Activated B cell treated with CpG ODN at 0.5 μM for 24 hours (primary cell): ENCODE measurements around the gene ACOX3. TPM values are rescaled to one million over a fixed set of nuclear protein-coding genes. Genes with fewer than 3 reads are reported as not detected.

Source experiments
- ATAC-seq: fragments of 200-7000 bp; cut with Tn5 transposase; one replicate; pipeline ENCODE4 v1.10.0; 2021; ENCODE audit warnings: low read depth, mild to moderate bottlenecking, moderate library complexity
- CTCF ChIA-PET: fragments of 350-600 bp; sonication (Branson Sonifier 250); formaldehyde crosslinking; loops from one replicate; lab custom pipeline; 2021; ENCODE audit warnings: antibody characterized with exemption; lab: Charles Lee
- POLR2A ChIA-PET: fragments of 350-600 bp; sonication (Branson Sonifier 250); formaldehyde crosslinking; loops from one replicate; lab custom pipeline; 2021; ENCODE audit warnings: antibody characterized with exemption; lab: Charles Lee
- DNase-seq: peaks from one replicate; pipeline ENCODE4 v3.0.0; 2022
- H3K27ac Mint-ChIP-seq: one replicate; pipeline ENCODE4 v1.8.0; 2020; ENCODE audit warnings: mixed read lengths
- H3K27me3 Mint-ChIP-seq: one replicate; pipeline ENCODE4 v1.8.0; 2021; ENCODE audit warnings: mixed read lengths
- H3K36me3 Mint-ChIP-seq: one replicate; pipeline ENCODE4 v1.8.0; 2021; ENCODE audit warnings: low read depth, mixed read lengths
- H3K4me1 Mint-ChIP-seq: one replicate; pipeline ENCODE4 v1.8.0; 2021; ENCODE audit warnings: mixed read lengths
- H3K4me3 Mint-ChIP-seq: one replicate; pipeline ENCODE4 v1.8.0; 2020; ENCODE audit warnings: mild to moderate bottlenecking, mixed read lengths
- H3K9me3 Mint-ChIP-seq: one replicate; pipeline ENCODE4 v1.8.0; 2020; ENCODE audit warnings: mixed read lengths
- CTCF ChIP-seq: fragments of 200-600 bp; IDR thresholded peaks from one replicate; pipeline ENCODE4 v1.8.0; 2022; ENCODE audit warnings: antibody characterized with exemption, mild to moderate bottlenecking
- intact Hi-C: fragments of 100-400 bp; cut with micrococcal nuclease; formaldehyde crosslinking; loops from one replicate; pipeline ENCODE4 v1.15.1; 2024
- total RNA-seq: library from RNA; stranded (reverse); gene quantifications from 2 replicates; pipeline ENCODE4 v1.2.3, GENCODE V29; 2022

The ACOX3 gene
- total RNA-seq, 1 donor from 2014 or later, result 20.6 TPM

GRCh38 chr4:8365353-8365752 lies 75.2 kb downstream of the ACOX3 start:
- DNase-seq, result no peak
- TF ChIP-seq CTCF, result no peak
- H3K4me1 Mint-ChIP-seq, result no peaks in the 10 kb centered on the region
- intact Hi-C loops, result no loop called here
- no peak overlapping the region for H3K27ac Mint-ChIP-seq
- peaks cover 2% of the 10 kb centered on the region for H3K9me3 Mint-ChIP-seq
- CTCF ChIA-PET, result no interaction called here
- no peak overlapping the region for H3K4me3 Mint-ChIP-seq
- POLR2A ChIA-PET, result no interaction called here
- H3K36me3 Mint-ChIP-seq, result peaks cover 24% of the 10 kb centered on the region
- no peak for ATAC-seq
- no peaks in the 10 kb centered on the region for H3K27me3 Mint-ChIP-seq

- H3K27me3 Mint-ChIP-seq, result no peaks in the 10 kb centered on the region
- intact Hi-C loops, result no loop called here
- ChIA-PET CTCF (no interaction called here), POLR2A (no interaction called here)
- peaks cover 2% of the 10 kb centered on the region for H3K9me3 Mint-ChIP-seq
- H3K4me3 Mint-ChIP-seq, result no peak overlapping the region
- H3K4me1 Mint-ChIP-seq, result no peaks in the 10 kb centered on the region
- no peak for ATAC-seq
- H3K36me3 Mint-ChIP-seq, result peaks cover 24% of the 10 kb centered on the region
- no peak for TF ChIP-seq CTCF
- H3K27ac Mint-ChIP-seq, result no peak overlapping the region
- no peak for DNase-seq
These were observed 75.6 kb downstream of the ACOX3 start for GRCh38 chr4:8364848-8365350.

- H3K9me3 Mint-ChIP-seq, result peaks cover 2% of the 10 kb centered on the region
- no peak overlapping the region for H3K4me3 Mint-ChIP-seq
- ATAC-seq (no peak), DNase-seq (no peak)
- ChIA-PET POLR2A (no interaction called here), CTCF (no interaction called here)
- no peak overlapping the region for H3K27ac Mint-ChIP-seq
- intact Hi-C loops, result no loop called here
- no peaks in the 10 kb centered on the region for H3K4me1 Mint-ChIP-seq
- TF ChIP-seq CTCF, result no peak
- H3K36me3 Mint-ChIP-seq, result peaks cover 24% of the 10 kb centered on the region
- no peaks in the 10 kb centered on the region for H3K27me3 Mint-ChIP-seq
These were observed 76.4 kb downstream of the ACOX3 start for GRCh38 chr4:8364141-8364540.

- no peak for TF ChIP-seq CTCF
- ChIA-PET POLR2A (no interaction called here), CTCF (no interaction called here)
- ATAC-seq (no peak), DNase-seq (no peak)
- no peaks in the 10 kb centered on the region for H3K4me1 Mint-ChIP-seq
- intact Hi-C loops, result no loop called here
- H3K27me3 Mint-ChIP-seq, result no peaks in the 10 kb centered on the region
- H3K36me3 Mint-ChIP-seq, result peaks cover 24% of the 10 kb centered on the region
- H3K9me3 Mint-ChIP-seq, result peaks cover 2% of the 10 kb centered on the region
- no peak overlapping the region for H3K27ac Mint-ChIP-seq
- no peak overlapping the region for H3K4me3 Mint-ChIP-seq
These were observed 78.0 kb downstream of the ACOX3 start for GRCh38 chr4:8362483-8362882.

- no peaks in the 10 kb centered on the region for H3K4me1 Mint-ChIP-seq
- H3K27me3 Mint-ChIP-seq, result no peaks in the 10 kb centered on the region
- POLR2A ChIA-PET, result no interaction called here
- no peak for ATAC-seq
- DNase-seq, result no peak
- H3K27ac Mint-ChIP-seq, result no peak overlapping the region
- H3K36me3 Mint-ChIP-seq, result peaks cover 2% of the 10 kb centered on the region
- TF ChIP-seq CTCF, result no peak
- H3K9me3 Mint-ChIP-seq, result peaks cover 2% of the 10 kb centered on the region
- intact Hi-C loops, result no loop called here
- CTCF ChIA-PET, result no interaction called here
- no peak overlapping the region for H3K4me3 Mint-ChIP-seq
These were observed 81.3 kb downstream of the ACOX3 start for GRCh38 chr4:8359193-8359592.
